Measurements from ENCODE around the gene C1QC. TPM values are rescaled to one million over a fixed set of nuclear protein-coding genes. Genes with fewer than 3 reads are reported as not detected.
A peak's percentile ranks its signal among the peaks of the same experiment; 100 is the strongest.

C1QC gene
- polyA plus RNA-seq, 1 donor: 79.1 TPM

- H3K9me3 ChIP-seq (ENCODE audit: control insufficient read depth, low read depth, low read length): no peaks in the 10 kb centered on the region
- H3K27me3 ChIP-seq (ENCODE audit: control insufficient read depth, insufficient read depth, low read length): peaks cover 2% of the 10 kb centered on the region
- peaks cover 28% of the 10 kb centered on the region for H3K4me1 ChIP-seq (ENCODE audit: control insufficient read depth, insufficient read depth, low read length)
- WGBS (ENCODE audit: insufficient coverage, low lambda C conversion rate): no CpG with 5 or more reads among the region's 37 CpGs
- H3K36me3 ChIP-seq (ENCODE audit: control insufficient read depth, insufficient read depth, low read length): no peaks in the 10 kb centered on the region
- H3K4me3 ChIP-seq (ENCODE audit: low read length): peak overlapping the region; percentile 23
- peak; percentile 53 to 83 for DNase-seq
- peak overlapping the region; percentile 58 for H3K27ac ChIP-seq (ENCODE audit: low read length)
Measured at GRCh38 chr1:22676916-22677583, 33.6 kb downstream of the C1QC start.

DNA sequence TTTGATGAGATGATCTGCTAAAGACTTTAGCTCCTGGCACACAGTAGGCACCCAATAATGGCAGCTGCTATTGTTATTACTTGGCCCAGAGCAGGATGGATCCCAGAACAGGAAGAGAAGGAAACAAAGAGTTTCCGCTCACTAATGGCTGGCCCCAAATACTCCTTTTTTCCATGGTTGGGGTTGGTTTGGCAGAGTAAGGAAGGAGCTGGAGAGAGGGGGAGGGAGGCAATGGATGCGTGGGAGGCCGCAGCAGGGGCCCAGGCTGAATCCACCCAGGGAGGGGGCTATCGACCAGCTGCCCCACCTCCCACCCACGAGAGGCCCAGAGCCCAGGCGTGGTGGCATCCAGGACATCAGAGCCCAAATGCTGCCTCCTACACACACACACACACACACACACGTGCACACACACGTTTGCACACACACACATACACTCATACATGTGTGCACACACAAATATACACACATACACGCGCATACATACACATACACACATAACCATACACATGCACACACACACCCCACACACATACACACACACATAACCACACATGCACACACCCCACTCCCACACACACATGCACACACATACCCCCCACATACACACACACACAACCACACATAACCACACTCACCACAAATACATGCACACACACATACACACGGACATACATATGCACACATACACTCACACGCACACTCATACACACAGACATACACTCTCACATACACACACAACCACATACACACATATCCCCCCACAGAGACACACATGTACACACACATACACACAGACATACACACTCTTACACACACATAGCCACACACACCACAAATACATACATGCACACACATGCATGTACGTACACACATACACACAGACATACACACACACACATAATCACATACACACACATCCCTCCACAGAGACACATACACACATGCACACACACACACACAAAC is 34.8 kb downstream of the C1QC start:
- H3K9me3 ChIP-seq (ENCODE audit: control insufficient read depth, low read depth, low read length): no peaks in the 10 kb centered on the region

GRCh38 chr1:22680726-22681125 is 37.3 kb downstream of the C1QC start:
- DNase-seq: peak in 1 of 2 donors; percentile 63
- H3K27ac ChIP-seq (ENCODE audit: low read length): no peak overlapping the region

More for the DNA sequence above, 34.8 kb downstream of the C1QC start:
- H3K4me1 ChIP-seq (ENCODE audit: control insufficient read depth, insufficient read depth, low read length): peaks cover 28% of the 10 kb centered on the region
- peak overlapping the region; percentile 58 for H3K27ac ChIP-seq (ENCODE audit: low read length)
- H3K4me3 ChIP-seq (ENCODE audit: low read length): no peak overlapping the region
- H3K27me3 ChIP-seq (ENCODE audit: control insufficient read depth, insufficient read depth, low read length): no peaks in the 10 kb centered on the region
- no peak for DNase-seq
- H3K36me3 ChIP-seq (ENCODE audit: control insufficient read depth, insufficient read depth, low read length): no peaks in the 10 kb centered on the region
- WGBS (ENCODE audit: insufficient coverage, low lambda C conversion rate): 100% methylated on average over 1 of the region's 13 CpGs

DNA sequence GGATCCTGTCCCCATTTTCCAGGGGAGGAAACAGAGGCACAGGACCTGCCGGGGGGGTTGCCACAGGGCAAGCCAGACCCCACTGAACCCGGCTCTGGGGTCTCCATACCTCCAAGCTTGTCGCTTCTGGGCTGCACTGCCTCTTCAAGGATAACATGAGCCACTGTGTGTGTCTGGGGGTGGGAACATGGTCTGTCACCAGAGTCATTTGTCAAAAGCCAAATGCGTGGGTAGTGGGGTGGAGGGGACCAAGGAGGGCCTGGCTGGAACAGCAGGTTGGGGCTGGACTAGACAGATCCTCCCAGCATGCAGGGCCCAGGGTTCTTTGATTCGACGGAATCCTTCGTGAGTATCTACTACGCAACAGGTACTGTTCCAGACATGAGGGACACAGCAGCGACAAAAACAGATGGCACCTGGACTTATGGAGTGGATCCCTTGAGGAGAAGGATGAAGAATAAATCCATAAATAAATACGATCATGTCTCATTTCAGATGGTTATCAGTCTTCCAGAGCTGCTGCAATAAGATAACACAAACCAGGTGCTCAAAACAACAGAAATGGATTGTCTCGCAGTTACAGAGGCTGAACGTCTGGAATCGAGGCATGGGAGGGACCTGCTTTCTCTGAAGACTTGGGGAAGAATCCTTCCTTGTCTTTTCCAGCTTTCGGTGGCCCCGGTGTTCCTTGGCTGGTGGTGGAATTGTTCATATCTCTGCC is 38.3 kb downstream of the C1QC start:
- no peaks in the 10 kb centered on the region for H3K9me3 ChIP-seq (ENCODE audit: control insufficient read depth, low read depth, low read length)
- H3K4me1 ChIP-seq (ENCODE audit: control insufficient read depth, insufficient read depth, low read length): peaks cover 24% of the 10 kb centered on the region
- no peaks in the 10 kb centered on the region for H3K27me3 ChIP-seq (ENCODE audit: control insufficient read depth, insufficient read depth, low read length)
- no peak overlapping the region for H3K4me3 ChIP-seq (ENCODE audit: low read length)
- WGBS (ENCODE audit: insufficient coverage, low lambda C conversion rate): 40% methylated on average over 2 of the region's 15 CpGs
- no peak overlapping the region for H3K27ac ChIP-seq (ENCODE audit: low read length)
- no peaks in the 10 kb centered on the region for H3K36me3 ChIP-seq (ENCODE audit: control insufficient read depth, insufficient read depth, low read length)
- DNase-seq: no peak

More at GRCh38 chr1:22680726-22681125, 37.3 kb downstream of the C1QC start:
- whole genome bisulfite sequencing (ENCODE audit: insufficient coverage, low lambda C conversion rate): no CpG with 5 or more reads among the region's 9 CpGs
- Histone ChIP-seq H3K9me3 (ENCODE audit: control insufficient read depth, low read depth, low read length) (no peaks in the 10 kb centered on the region), H3K36me3 (ENCODE audit: control insufficient read depth, insufficient read depth, low read length) (no peaks in the 10 kb centered on the region), H3K27me3 (ENCODE audit: control insufficient read depth, insufficient read depth, low read length) (no peaks in the 10 kb centered on the region), H3K4me3 (ENCODE audit: low read length) (no peak overlapping the region), H3K4me1 (ENCODE audit: control insufficient read depth, insufficient read depth, low read length) (peaks cover 28% of the 10 kb centered on the region)

GRCh38 chr1:22683547-22683946 is 40.1 kb downstream of the C1QC start:
- no CpG with 5 or more reads among the region's 1 CpG for WGBS (ENCODE audit: insufficient coverage, low lambda C conversion rate)
- H3K4me1 ChIP-seq (ENCODE audit: control insufficient read depth, insufficient read depth, low read length): peaks cover 9% of the 10 kb centered on the region
- H3K27me3 ChIP-seq (ENCODE audit: control insufficient read depth, insufficient read depth, low read length): no peaks in the 10 kb centered on the region
- no peak overlapping the region for H3K27ac ChIP-seq (ENCODE audit: low read length)
- H3K36me3 ChIP-seq (ENCODE audit: control insufficient read depth, insufficient read depth, low read length): no peaks in the 10 kb centered on the region
- H3K9me3 ChIP-seq (ENCODE audit: control insufficient read depth, low read depth, low read length): no peaks in the 10 kb centered on the region
- H3K4me3 ChIP-seq (ENCODE audit: low read length): no peak overlapping the region
- DNase-seq: no peak

GRCh38 chr1:22685591-22686059 is 42.2 kb downstream of the C1QC start:
- peaks cover 5% of the 10 kb centered on the region for H3K4me1 ChIP-seq (ENCODE audit: control insufficient read depth, insufficient read depth, low read length)
- H3K4me3 ChIP-seq (ENCODE audit: low read length): no peak overlapping the region
- no peak for DNase-seq
- H3K27me3 ChIP-seq (ENCODE audit: control insufficient read depth, insufficient read depth, low read length): no peaks in the 10 kb centered on the region
- WGBS (ENCODE audit: insufficient coverage, low lambda C conversion rate): no CpG with 5 or more reads among the region's 10 CpGs
- no peaks in the 10 kb centered on the region for H3K9me3 ChIP-seq (ENCODE audit: control insufficient read depth, low read depth, low read length)
- H3K36me3 ChIP-seq (ENCODE audit: control insufficient read depth, insufficient read depth, low read length): no peaks in the 10 kb centered on the region
- no peak overlapping the region for H3K27ac ChIP-seq (ENCODE audit: low read length)

DNA sequence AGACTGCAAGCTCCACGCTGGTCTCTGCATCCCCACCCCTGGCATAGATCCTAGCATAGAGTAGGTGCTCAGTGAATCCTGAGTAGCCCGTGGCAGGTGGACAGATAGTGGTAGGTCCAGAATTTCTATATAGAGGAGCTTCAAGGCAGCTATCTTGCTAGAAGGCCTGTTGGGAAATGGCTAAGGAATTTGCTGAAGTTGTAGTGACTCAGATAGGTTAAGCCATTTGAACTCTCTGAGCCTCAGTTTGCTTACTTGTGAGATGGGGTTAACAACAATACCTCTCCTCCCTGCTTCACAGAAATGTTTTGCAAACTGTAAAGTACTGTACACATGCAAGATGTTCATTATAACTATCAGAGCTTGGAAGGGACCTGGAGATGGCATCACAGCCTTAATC is 43.8 kb downstream of the C1QC start:
- H3K4me3 ChIP-seq (ENCODE audit: low read length): no peak overlapping the region
- no peak for DNase-seq
- no peaks in the 10 kb centered on the region for H3K36me3 ChIP-seq (ENCODE audit: control insufficient read depth, insufficient read depth, low read length)
- peaks cover 5% of the 10 kb centered on the region for H3K4me1 ChIP-seq (ENCODE audit: control insufficient read depth, insufficient read depth, low read length)
- no CpG with 5 or more reads among the region's 2 CpGs for WGBS (ENCODE audit: insufficient coverage, low lambda C conversion rate)
- H3K9me3 ChIP-seq (ENCODE audit: control insufficient read depth, low read depth, low read length): no peaks in the 10 kb centered on the region
- H3K27ac ChIP-seq (ENCODE audit: low read length): no peak overlapping the region
- H3K27me3 ChIP-seq (ENCODE audit: control insufficient read depth, insufficient read depth, low read length): no peaks in the 10 kb centered on the region

DNA sequence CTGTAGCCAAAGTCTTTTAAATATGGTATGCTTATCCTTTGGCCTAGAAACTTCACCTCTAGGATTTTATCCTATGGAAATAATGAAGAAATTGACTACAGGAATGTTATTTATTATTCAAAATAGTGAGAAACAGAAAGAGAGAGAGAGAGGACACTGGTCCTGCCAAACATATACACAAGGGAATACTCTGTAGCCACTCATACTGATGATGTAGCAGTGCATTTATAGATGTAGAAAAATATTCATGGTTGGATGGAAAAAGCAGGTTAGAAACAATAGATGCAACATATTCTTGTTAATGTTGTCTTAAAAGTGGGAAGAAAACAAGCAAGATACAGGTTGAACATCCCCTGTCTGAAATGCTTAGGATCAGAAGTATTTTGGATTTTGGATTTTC is 45.0 kb downstream of the C1QC start:
- Histone ChIP-seq H3K36me3 (ENCODE audit: control insufficient read depth, insufficient read depth, low read length) (no peaks in the 10 kb centered on the region), H3K27ac (ENCODE audit: low read length) (no peak overlapping the region), H3K4me1 (ENCODE audit: control insufficient read depth, insufficient read depth, low read length) (peaks cover 5% of the 10 kb centered on the region), H3K4me3 (ENCODE audit: low read length) (no peak overlapping the region), H3K27me3 (ENCODE audit: control insufficient read depth, insufficient read depth, low read length) (no peaks in the 10 kb centered on the region), H3K9me3 (ENCODE audit: control insufficient read depth, low read depth, low read length) (no peaks in the 10 kb centered on the region)
- DNase-seq: no peak

DNA sequence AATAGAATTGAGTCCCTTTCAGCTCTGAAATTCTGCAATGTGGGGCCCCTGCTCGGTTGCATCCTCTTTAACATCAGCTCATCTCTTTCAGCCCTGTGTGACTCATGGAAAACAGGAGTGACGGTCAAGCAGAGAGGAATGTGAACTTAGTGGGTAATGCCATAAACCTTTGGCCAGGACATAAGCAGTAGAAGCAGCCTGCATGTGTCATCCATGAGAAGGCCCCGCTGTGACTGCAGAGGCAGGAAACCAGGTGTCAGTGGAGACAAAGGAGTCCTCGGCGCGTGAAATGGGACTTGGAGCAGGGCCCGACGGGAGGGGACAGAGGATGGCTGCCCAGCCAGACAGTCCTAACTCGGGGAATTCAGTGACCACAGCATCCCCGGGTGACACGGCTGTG is 46.1 kb downstream of the C1QC start:
- peak; percentile 76 to 82 for DNase-seq
- 33% methylated on average over 1 of the region's 11 CpGs for WGBS (ENCODE audit: insufficient coverage, low lambda C conversion rate)
- H3K27ac ChIP-seq (ENCODE audit: low read length): no peak overlapping the region

More for the DNA sequence above, 46.1 kb downstream of the C1QC start:
- H3K9me3 ChIP-seq (ENCODE audit: control insufficient read depth, low read depth, low read length): no peaks in the 10 kb centered on the region
- H3K36me3 ChIP-seq (ENCODE audit: control insufficient read depth, insufficient read depth, low read length): no peaks in the 10 kb centered on the region
- H3K4me1 ChIP-seq (ENCODE audit: control insufficient read depth, insufficient read depth, low read length): peaks cover 5% of the 10 kb centered on the region
- H3K4me3 ChIP-seq (ENCODE audit: low read length): no peak overlapping the region
- no peaks in the 10 kb centered on the region for H3K27me3 ChIP-seq (ENCODE audit: control insufficient read depth, insufficient read depth, low read length)
